OCI-LY1 (cell line): Measurements from ENCODE around the gene EPS8L2.
A peak's percentile ranks its signal among the peaks of the same experiment; 100 is the strongest.

Source experiments
- H2AFZ ChIP-seq: fragments of 200-600 bp; sonication (generic), shearing (Covaris generic); 2 replicates; pipeline ENCODE4 v1.6.0; 2014; ENCODE audit warnings: antibody characterized with exemption, mild to moderate bottlenecking, low read length
- H3F3A ChIP-seq: fragments of 200-600 bp; sonication (generic), shearing (Covaris generic); 2 replicates; pipeline ENCODE4 v1.6.0; 2014; ENCODE audit warnings: mild to moderate bottlenecking, antibody characterized with exemption, low read length, moderate library complexity; ENCODE audit not compliant: insufficient read depth
- H3K27ac ChIP-seq: fragments of 200-600 bp; sonication (generic); 2 replicates; pipeline ENCODE4 v1.5.1; 2014; ENCODE audit warnings: low read length, mixed run types, mild to moderate bottlenecking, low read depth; ENCODE audit not compliant: poor library complexity, severe bottlenecking
- H3K27me3 ChIP-seq: fragments of 200-600 bp; sonication (generic); 2 replicates; pipeline ENCODE4 v1.6.0; 2014; ENCODE audit warnings: antibody characterized with exemption, mild to moderate bottlenecking, low read length, moderate library complexity; ENCODE audit not compliant: insufficient read depth
- H3K36me3 ChIP-seq: fragments of 200-600 bp; sonication (generic); 2 replicates; pipeline ENCODE4 v1.6.1; 2014; ENCODE audit warnings: mild to moderate bottlenecking, antibody characterized with exemption, low read length, moderate library complexity, mixed read lengths; ENCODE audit not compliant: insufficient read depth
- H3K4me1 ChIP-seq: fragments of 200-600 bp; sonication (generic); 2 replicates; pipeline ENCODE4 v1.5.1; 2014; ENCODE audit warnings: mild to moderate bottlenecking, low read length, moderate library complexity; ENCODE audit not compliant: insufficient read depth, severe bottlenecking
- H3K4me2 ChIP-seq: fragments of 200-600 bp; sonication (generic), shearing (Covaris generic); 2 replicates; pipeline ENCODE4 v1.6.1; 2014; ENCODE audit warnings: low read length
- H3K4me3 ChIP-seq: fragments of 200-600 bp; sonication (generic); 2 replicates; pipeline ENCODE4 v1.5.1; 2014; ENCODE audit warnings: low read length, low read depth, mild to moderate bottlenecking, mixed read lengths; ENCODE audit not compliant: poor library complexity, severe bottlenecking
- H3K79me2 ChIP-seq: fragments of 200-600 bp; shearing (Covaris generic); 2 replicates; pipeline ENCODE4 v1.6.1; 2016; ENCODE audit warnings: mixed run types, low read length, mixed read lengths; ENCODE audit not compliant: insufficient read depth
- H3K9ac ChIP-seq: fragments of 200-600 bp; sonication (generic), shearing (Covaris generic); 2 replicates; pipeline ENCODE4 v1.6.1; 2014; ENCODE audit warnings: mild to moderate bottlenecking, low read length, mixed read lengths
- H3K9me2 ChIP-seq: fragments of 200-600 bp; sonication (generic), shearing (Covaris generic); 2 replicates; pipeline ENCODE4 v1.6.1; 2014; ENCODE audit warnings: low read depth, mild to moderate bottlenecking, low read length, mixed read lengths
- H3K9me3 ChIP-seq: fragments of 200-600 bp; shearing (Covaris generic); 2 replicates; pipeline ENCODE4 v1.6.1; 2014; ENCODE audit warnings: low read length, mixed read lengths
- H4K20me1 ChIP-seq: fragments of 200-600 bp; sonication (generic), shearing (Covaris generic); 2 replicates; pipeline ENCODE4 v1.6.0; 2016; ENCODE audit warnings: mild to moderate bottlenecking, low read length; ENCODE audit not compliant: insufficient read depth
- CTCF ChIP-seq: fragments of 200-600 bp; sonication (generic), shearing (Covaris generic); IDR thresholded peaks from 2 replicates; pipeline ENCODE4 v1.5.1; 2017; ENCODE audit warnings: mild to moderate bottlenecking, antibody characterized with exemption, low read length, moderate library complexity, mixed read lengths
- EZH2 ChIP-seq: fragments of 200-600 bp; sonication (generic), shearing (Covaris generic); IDR thresholded peaks from 2 replicates; pipeline ENCODE4 v1.8.0; 2017; ENCODE audit warnings: borderline replicate concordance, mixed run types, mild to moderate bottlenecking, antibody characterized with exemption, low read length, moderate library complexity, mixed read lengths

EPS8L2 gene

GRCh38 chr11:695538-696248, 10.3 kb upstream of the EPS8L2 start, which contains the start of gene TMEM80:
Gene TMEM80 (plus strand): TSS chr11:695816. CDS start chr11:695828, 12 bp downstream.
- Histone ChIP-seq H3K9ac (peak within 1 kb of the TSS; percentile 98), H3K27ac (peak within 1 kb of the TSS; percentile 96), H3K27me3 (no peaks in the 10 kb centered on the region), H4K20me1 (no peaks in the 10 kb centered on the region), H3F3A (no peaks in the 10 kb centered on the region), H3K9me3 (no peaks in the 10 kb centered on the region), H2AFZ (no peak within 1 kb of the TSS), H3K36me3 (no peaks in the 10 kb centered on the region; the same call in 1 of the 2 replicates), H3K79me2 (no peaks in the 10 kb centered on the region), H3K4me2 (peak within 1 kb of the TSS; percentile 74), H3K4me1 (peaks cover 37% of the 10 kb centered on the region), H3K9me2 (no peaks in the 10 kb centered on the region), H3K4me3 (peak within 1 kb of the TSS; percentile 89)
- TF ChIP-seq EZH2 (no peak), CTCF (no peak)

GRCh38 chr11:696955-697491, 9.0 kb upstream of the EPS8L2 start:
- peak overlapping the region; percentile 89 for H3K4me3 ChIP-seq
- no peaks in the 10 kb centered on the region for H3K9me2 ChIP-seq
- H3F3A ChIP-seq = no peaks in the 10 kb centered on the region
- no peaks in the 10 kb centered on the region; the same call in 1 of the 2 replicates for H3K36me3 ChIP-seq
- TF ChIP-seq CTCF = no peak
- TF ChIP-seq EZH2 = no peak
- H4K20me1 ChIP-seq = no peaks in the 10 kb centered on the region
- peaks cover 37% of the 10 kb centered on the region for H3K4me1 ChIP-seq
- H3K4me2 ChIP-seq = peak overlapping the region; percentile 74
- peak overlapping the region; percentile 96 for H3K27ac ChIP-seq
- H3K79me2 ChIP-seq = no peaks in the 10 kb centered on the region
- H2AFZ ChIP-seq = no peak overlapping the region
- H3K27me3 ChIP-seq = no peaks in the 10 kb centered on the region
- peak overlapping the region; percentile 98 for H3K9ac ChIP-seq
- no peaks in the 10 kb centered on the region for H3K9me3 ChIP-seq

DNA sequence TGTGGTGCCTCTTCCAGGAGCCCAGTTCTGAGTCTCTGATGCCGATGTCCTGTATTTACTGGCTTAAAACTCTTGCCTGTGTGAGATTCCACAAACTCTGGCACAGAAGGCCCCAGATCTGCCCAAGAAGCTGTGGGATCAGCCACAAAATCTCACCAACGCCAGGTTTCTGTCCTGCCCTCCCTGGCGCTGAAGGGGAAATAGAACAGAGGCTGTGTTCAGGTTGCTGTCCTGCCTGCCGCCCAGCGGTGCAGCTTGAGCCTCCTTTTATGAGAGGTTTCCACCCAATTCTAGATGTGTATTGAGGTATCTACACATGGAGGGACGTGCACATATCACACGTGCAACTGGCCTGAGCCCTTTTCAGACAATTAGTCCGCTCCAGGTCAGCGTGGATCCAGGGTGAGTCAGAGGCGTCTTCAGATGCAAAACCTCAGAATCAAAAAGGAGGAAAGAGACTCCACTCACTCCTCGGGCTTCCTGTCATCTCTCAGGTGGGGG, 8.2 kb upstream of the EPS8L2 start:
- Histone ChIP-seq H3K9me2 (no peaks in the 10 kb centered on the region), H3K27ac (peak overlapping the region; percentile 96), H3K36me3 (no peaks in the 10 kb centered on the region; the same call in 1 of the 2 replicates), H4K20me1 (no peaks in the 10 kb centered on the region), H3K4me2 (peak overlapping the region; percentile 74), H3F3A (no peaks in the 10 kb centered on the region), H3K4me3 (peak overlapping the region; percentile 89), H3K79me2 (no peaks in the 10 kb centered on the region), H3K9ac (peak overlapping the region; percentile 98), H3K27me3 (no peaks in the 10 kb centered on the region), H3K9me3 (no peaks in the 10 kb centered on the region), H2AFZ (no peak overlapping the region), H3K4me1 (peaks cover 36% of the 10 kb centered on the region)
- TF ChIP-seq CTCF (no peak), EZH2 (no peak)
